A673 (cell line): ENCODE results near the gene CFD. TPM values are rescaled to one million over a fixed set of nuclear protein-coding genes. Genes with fewer than 3 reads are reported as not detected.

Experiments
- BruUV-seq: library from RNA; stranded (reverse); fragments of 400-500 nt; replicated peaks from 2 replicates; lab custom pipeline; 2021; lab: Mats Ljungman, UMichigan
- CTCF ChIA-PET: fragments of 300-600 bp; sonication (Branson Sonifier 250); formaldehyde crosslinking; loops from one replicate; lab custom pipeline; 2022; ENCODE audit warnings: antibody characterized with exemption; lab: Charles Lee
- POLR2A ChIA-PET: fragments of 300-600 bp; sonication (Branson Sonifier 250); formaldehyde crosslinking; loops from one replicate; lab custom pipeline; 2022; ENCODE audit warnings: antibody characterized with exemption; ENCODE audit not compliant: low non-redundant PET; lab: Charles Lee
- DNase-seq: peaks from one replicate; pipeline ENCODE4 v3.0.0-alpha.2; 2015; ENCODE audit warnings: low spot score
- H3K27ac ChIP-seq: fragments of 200-600 bp; sonication (generic); 2 replicates; pipeline ENCODE4 v1.5.1; 2016; ENCODE audit warnings: mixed run types, low read depth, mild to moderate bottlenecking, mixed read lengths, antibody characterized with exemption, low read length; ENCODE audit not compliant: poor library complexity, severe bottlenecking
- H3K27me3 ChIP-seq: fragments of 200-600 bp; sonication (generic); replicated peaks from 2 replicates; pipeline ENCODE4 v1.6.1; 2017; ENCODE audit warnings: mixed run types, low read depth, mild to moderate bottlenecking, mixed read lengths, antibody characterized with exemption, low read length; ENCODE audit not compliant: insufficient read depth, poor library complexity
- H3K36me3 ChIP-seq: fragments of 200-600 bp; sonication (generic); 2 replicates; pipeline ENCODE4 v1.6.1; 2016; ENCODE audit warnings: mixed run types, mild to moderate bottlenecking, mixed read lengths, antibody characterized with exemption, low read length; ENCODE audit not compliant: insufficient read depth, poor library complexity, severe bottlenecking
- H3K4me1 ChIP-seq: fragments of 200-600 bp; sonication (generic); 2 replicates; pipeline ENCODE4 v1.6.1; 2017; ENCODE audit warnings: mixed run types, mild to moderate bottlenecking, mixed read lengths, antibody characterized with exemption, low read length; ENCODE audit not compliant: insufficient read depth, poor library complexity, severe bottlenecking
- H3K4me3 ChIP-seq: fragments of 200-600 bp; sonication (generic); 2 replicates; pipeline ENCODE4 v1.5.1; 2016; ENCODE audit warnings: low read depth, mixed run types, mild to moderate bottlenecking, mixed read lengths, low read length; ENCODE audit not compliant: poor library complexity, severe bottlenecking
- H3K9me3 ChIP-seq: fragments of 200-600 bp; sonication (generic); 2 replicates; pipeline ENCODE4 v1.6.1; 2016; ENCODE audit warnings: mixed run types, low read depth, mild to moderate bottlenecking, mixed read lengths, antibody characterized with exemption, low read length; ENCODE audit not compliant: poor library complexity, severe bottlenecking
- CTCF ChIP-seq: fragments of 300-800, 200-600 bp; sonication (generic); conservative IDR thresholded peaks from 2 replicates; pipeline ENCODE4 v1.5.1; 2017; ENCODE audit warnings: low read depth, mild to moderate bottlenecking, antibody characterized with exemption, low read length, moderate library complexity, mixed read lengths
- EZH2 ChIP-seq: fragments of 200-600 bp; sonication (generic); IDR thresholded peaks from 2 replicates; pipeline ENCODE4 v1.6.1; 2017; ENCODE audit warnings: borderline replicate concordance, low read depth, mild to moderate bottlenecking, mixed read lengths, antibody characterized with exemption, low read length; ENCODE audit not compliant: poor library complexity, severe bottlenecking
- intact Hi-C: fragments of 100-400 bp; cut with micrococcal nuclease; formaldehyde crosslinking; loops from one replicate; pipeline ENCODE4 v1.10.0; 2022; ENCODE audit not compliant: unreplicated experiment
- total RNA-seq: library from RNA; stranded (reverse); gene quantifications from 2 replicates; pipeline ENCODE4 v1.2.3, GENCODE V29; 2021

The CFD gene
- total RNA-seq, 1 experiment from 2014 or later, result 1.1 TPM

- H3K4me1 ChIP-seq, result peaks cover 60% of the 10 kb centered on the region
- POLR2A ChIA-PET, result no interaction called here
- TF ChIP-seq EZH2, result no peak
- TF ChIP-seq CTCF, result no peak
- H3K27me3 ChIP-seq, result no peaks in the 10 kb centered on the region
- DNase-seq, result no peak
- no peaks in the 10 kb centered on the region for H3K9me3 ChIP-seq
- no peak overlapping the region for H3K4me3 ChIP-seq
- BruUV-seq, result no TSS peak
- CTCF ChIA-PET, result no interaction called here
- peaks cover 26% of the 10 kb centered on the region for H3K36me3 ChIP-seq
- H3K27ac ChIP-seq, result peak overlapping the region; percentile 67
- intact Hi-C loops, result loop anchor here (10.0 kb wide), 1 partner anchor 376 kb away; the partner anchor contains the start of genes ATP5F1D and MIDN
Measured at GRCh38 chr19:868458-869244, 9.2 kb downstream of the CFD start.

DNA sequence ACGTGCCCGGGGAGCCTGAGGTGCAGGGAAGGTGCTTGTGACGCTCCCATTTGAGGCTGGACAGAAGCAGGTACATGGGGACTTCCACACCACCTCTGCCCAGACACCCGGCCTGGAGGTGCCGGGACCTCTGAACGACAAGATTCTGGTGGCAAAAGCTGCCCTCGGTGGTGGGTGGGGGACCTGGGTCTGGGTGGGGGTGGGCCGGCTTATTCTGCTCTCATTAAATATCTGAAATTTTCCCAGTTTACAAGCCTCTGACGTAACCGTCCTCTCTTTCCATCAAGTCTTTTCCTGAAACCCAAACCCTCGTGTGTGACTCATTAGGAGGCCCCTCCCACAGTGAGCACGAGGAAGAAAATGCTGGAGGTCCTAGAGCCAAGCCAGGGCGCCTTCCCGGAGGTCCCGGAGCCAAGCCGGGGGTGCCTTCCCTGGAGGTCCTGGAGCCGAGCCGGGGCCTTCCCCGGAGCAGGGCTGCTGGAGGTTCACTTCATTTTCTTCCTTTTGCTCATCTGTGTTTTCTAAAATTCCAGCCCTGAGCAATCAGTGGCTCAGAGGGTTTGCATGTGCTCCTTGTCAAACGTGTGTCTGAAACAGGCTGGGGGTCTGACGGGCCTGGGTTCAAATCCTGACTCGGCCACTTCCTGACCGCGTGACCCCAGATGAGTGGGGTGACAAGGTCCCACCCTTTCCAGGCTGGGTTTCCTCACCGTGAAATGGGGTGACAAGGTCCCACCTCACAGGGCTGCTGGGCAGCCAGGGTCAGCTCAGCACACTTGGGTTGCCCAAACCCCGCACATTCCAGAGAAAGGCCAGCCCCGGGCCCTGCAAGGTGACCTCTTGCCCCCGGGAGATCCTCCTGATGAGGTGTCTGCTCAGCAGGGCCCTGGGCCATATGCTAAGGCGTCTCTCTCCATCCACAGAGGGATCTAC, 10.0 kb downstream of the CFD start:
- H3K27me3 ChIP-seq, result no peaks in the 10 kb centered on the region
- intact Hi-C loops, result loop anchor here (10.0 kb wide), 1 partner anchor 375 kb away; the partner anchor contains the start of genes ATP5F1D and MIDN
- no peak overlapping the region for H3K4me3 ChIP-seq
- peaks cover 26% of the 10 kb centered on the region for H3K36me3 ChIP-seq
- peak; percentile 91 for DNase-seq
- H3K27ac ChIP-seq, result peak overlapping the region; percentile 67
- H3K4me1 ChIP-seq, result peaks cover 61% of the 10 kb centered on the region
- BruUV-seq, result no TSS peak
- no peaks in the 10 kb centered on the region for H3K9me3 ChIP-seq
- ChIA-PET POLR2A (no interaction called here), CTCF (no interaction called here)
- TF ChIP-seq CTCF (no peak), EZH2 (no peak)

- no peaks in the 10 kb centered on the region for H3K9me3 ChIP-seq
- H3K36me3 ChIP-seq, result peaks cover 31% of the 10 kb centered on the region
- intact Hi-C loops, result no loop called here
- ChIA-PET CTCF (no interaction called here), POLR2A (no interaction called here)
- no peaks in the 10 kb centered on the region for H3K27me3 ChIP-seq
- no peak for TF ChIP-seq EZH2
- no peak for TF ChIP-seq CTCF
- no peak overlapping the region for H3K27ac ChIP-seq
- no TSS peak for BruUV-seq
- peaks cover 61% of the 10 kb centered on the region for H3K4me1 ChIP-seq
- no peak for DNase-seq
- H3K4me3 ChIP-seq, result no peak overlapping the region
Measured at GRCh38 chr19:870314-870713, 10.8 kb downstream of the CFD start.
